ENCODE results near the gene ERBB2. TPM values are rescaled to one million over a fixed set of nuclear protein-coding genes. Genes with fewer than 3 reads are reported as not detected.

The ERBB2 gene
- total and polyA plus RNA-seq, 9 of the 15 experiments (the other 6 are each of a cell fraction or from before 2014, with no cell fraction given) = 0.74 to 5.6 (median 3.3) TPM

DNA sequence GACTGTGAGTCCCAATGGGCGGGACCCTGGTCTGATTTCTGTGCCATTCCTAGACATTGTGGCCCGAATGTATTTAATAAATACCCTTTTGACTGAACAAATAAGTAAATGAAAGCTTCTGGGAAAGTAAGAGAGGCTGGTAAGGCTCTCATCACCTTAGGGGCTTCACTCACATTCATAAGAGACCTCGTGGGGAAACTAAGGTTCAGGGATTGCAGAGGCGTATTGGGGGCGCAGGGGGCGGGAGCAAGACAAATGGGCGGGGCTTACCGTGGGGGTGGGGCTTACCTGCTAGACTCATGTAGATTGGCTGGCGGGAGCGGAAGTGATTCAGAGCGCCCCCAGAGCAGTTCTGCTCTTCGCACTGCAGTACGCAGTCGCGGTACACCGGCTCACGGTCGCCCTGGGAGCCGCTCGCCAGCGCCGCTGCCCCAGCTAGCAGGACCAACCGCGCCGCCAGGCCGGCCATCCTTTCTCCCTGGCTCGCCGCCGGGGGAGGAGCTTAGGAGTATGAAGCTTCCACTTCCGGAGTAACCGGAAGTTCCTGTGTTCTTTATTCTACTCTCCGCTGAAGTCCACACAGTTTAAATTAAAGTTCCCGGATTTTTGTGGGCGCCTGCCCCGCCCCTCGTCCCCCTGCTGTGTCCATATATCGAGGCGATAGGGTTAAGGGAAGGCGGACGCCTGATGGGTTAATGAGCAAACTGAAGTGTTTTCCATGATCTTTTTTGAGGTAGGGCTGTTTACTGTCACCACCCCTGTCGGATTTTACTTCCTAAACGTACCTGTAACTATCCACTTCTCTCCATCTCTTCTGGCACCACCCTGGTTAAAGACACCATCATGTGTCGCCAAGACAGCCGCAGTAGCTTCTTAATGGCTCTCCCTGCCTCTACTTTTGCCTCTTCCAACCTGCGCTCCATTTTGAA is 12.1 kb upstream of the ERBB2 start, which contains the start of gene PGAP3 (continued):
- TF ChIP-seq, protein P1, sequence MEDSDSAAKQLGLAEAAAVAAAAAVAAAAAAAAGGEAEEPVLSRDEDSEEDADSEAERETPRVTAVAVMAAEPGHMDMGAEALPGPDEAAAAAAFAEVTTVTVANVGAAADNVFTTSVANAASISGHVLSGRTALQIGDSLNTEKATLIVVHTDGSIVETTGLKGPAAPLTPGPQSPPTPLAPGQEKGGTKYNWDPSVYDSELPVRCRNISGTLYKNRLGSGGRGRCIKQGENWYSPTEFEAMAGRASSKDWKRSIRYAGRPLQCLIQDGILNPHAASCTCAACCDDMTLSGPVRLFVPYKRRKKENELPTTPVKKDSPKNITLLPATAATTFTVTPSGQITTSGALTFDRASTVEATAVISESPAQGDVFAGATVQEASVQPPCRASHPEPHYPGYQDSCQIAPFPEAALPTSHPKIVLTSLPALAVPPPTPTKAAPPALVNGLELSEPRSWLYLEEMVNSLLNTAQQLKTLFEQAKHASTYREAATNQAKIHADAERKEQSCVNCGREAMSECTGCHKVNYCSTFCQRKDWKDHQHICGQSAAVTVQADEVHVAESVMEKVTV (CRISPR knock-in tag; IDR thresholded peaks at IDR 0.05) = no peak
- TF ChIP-seq BCOR (IDR thresholded peaks at IDR 0.05) = no peak
- TF ChIP-seq ILK (tag; IDR thresholded peaks at IDR 0.05; ENCODE audit: borderline replicate concordance, low read depth) = no peak
- no peak for TF ChIP-seq ZNF124 (CRISPR knock-in tag; IDR thresholded peaks at IDR 0.05)
- peak; percentile 76 for TF ChIP-seq SPI1 (IDR thresholded peaks at IDR 0.05; ENCODE audit: borderline replicate concordance, low read depth, low read length)
- peak; percentile 68 for TF ChIP-seq ATF7 (IDR thresholded peaks at IDR 0.05)
- no peak for TF ChIP-seq SAFB (IDR thresholded peaks at IDR 0.05; ENCODE audit: borderline replicate concordance, low read depth, low read length)
- TF ChIP-seq GTF2E2 (tag; IDR thresholded peaks at IDR 0.05) = no peak
- TF ChIP-seq MTA1 (IDR thresholded peaks at IDR 0.05; ENCODE audit: borderline replicate concordance) = no peak
- no peak for TF ChIP-seq ZFPM2 (CRISPR knock-in tag; IDR thresholded peaks at IDR 0.05)
- no peak for TF ChIP-seq SRSF7 (optimal IDR thresholded peaks at IDR 0.05; ENCODE audit: low read depth, low read length)
- TF ChIP-seq, protein P2, sequence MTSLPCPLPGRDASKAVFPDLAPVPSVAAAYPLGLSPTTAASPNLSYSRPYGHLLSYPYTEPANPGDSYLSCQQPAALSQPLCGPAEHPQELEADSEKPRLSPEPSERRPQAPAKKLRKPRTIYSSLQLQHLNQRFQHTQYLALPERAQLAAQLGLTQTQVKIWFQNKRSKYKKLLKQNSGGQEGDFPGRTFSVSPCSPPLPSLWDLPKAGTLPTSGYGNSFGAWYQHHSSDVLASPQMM (CRISPR knock-in tag; IDR thresholded peaks at IDR 0.05) = no peak
- TF ChIP-seq ZNF140 (CRISPR knock-in tag; IDR thresholded peaks at IDR 0.05) = no peak
- TF ChIP-seq ZFP1 (CRISPR knock-in tag; IDR thresholded peaks at IDR 0.05) = no peak
- peak; percentile 56; the same call in 1 of the 2 replicates for TF ChIP-seq MYC (IDR thresholded peaks at IDR 0.05; ENCODE audit: low read depth, low read length)
- no peak for TF ChIP-seq MYC (CRISPR knock-in tag; IDR thresholded peaks at IDR 0.05; ENCODE audit: borderline replicate concordance, low read depth)
- TF ChIP-seq, protein P3, sequence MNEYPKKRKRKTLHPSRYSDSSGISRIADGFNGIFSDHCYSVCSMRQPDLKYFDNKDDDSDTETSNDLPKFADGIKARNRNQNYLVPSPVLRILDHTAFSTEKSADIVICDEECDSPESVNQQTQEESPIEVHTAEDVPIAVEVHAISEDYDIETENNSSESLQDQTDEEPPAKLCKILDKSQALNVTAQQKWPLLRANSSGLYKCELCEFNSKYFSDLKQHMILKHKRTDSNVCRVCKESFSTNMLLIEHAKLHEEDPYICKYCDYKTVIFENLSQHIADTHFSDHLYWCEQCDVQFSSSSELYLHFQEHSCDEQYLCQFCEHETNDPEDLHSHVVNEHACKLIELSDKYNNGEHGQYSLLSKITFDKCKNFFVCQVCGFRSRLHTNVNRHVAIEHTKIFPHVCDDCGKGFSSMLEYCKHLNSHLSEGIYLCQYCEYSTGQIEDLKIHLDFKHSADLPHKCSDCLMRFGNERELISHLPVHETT (CRISPR knock-in tag; conservative IDR thresholded peaks at IDR 0.05 in 1 of 2, IDR thresholded peaks at IDR 0.05 in 1 of 2) = peak in 1 of 2 experiments; percentile 98; a peak in 2 of 4 replicates
- peak; percentile 69 for TF ChIP-seq HMGN3 (IDR thresholded peaks at IDR 0.05; ENCODE audit: borderline replicate concordance, extremely low read depth, insufficient read length, low read depth, low read length)
- TF ChIP-seq PTTG1 (tag; IDR thresholded peaks at IDR 0.05; ENCODE audit: low read depth) = no peak
- peak; percentile 78 for TF ChIP-seq HCFC1 (IDR thresholded peaks at IDR 0.05; ENCODE audit: low read depth, low read length)
- TF ChIP-seq ZNF174 (CRISPR knock-in tag; IDR thresholded peaks at IDR 0.05) = no peak
- TF ChIP-seq, protein P4, sequence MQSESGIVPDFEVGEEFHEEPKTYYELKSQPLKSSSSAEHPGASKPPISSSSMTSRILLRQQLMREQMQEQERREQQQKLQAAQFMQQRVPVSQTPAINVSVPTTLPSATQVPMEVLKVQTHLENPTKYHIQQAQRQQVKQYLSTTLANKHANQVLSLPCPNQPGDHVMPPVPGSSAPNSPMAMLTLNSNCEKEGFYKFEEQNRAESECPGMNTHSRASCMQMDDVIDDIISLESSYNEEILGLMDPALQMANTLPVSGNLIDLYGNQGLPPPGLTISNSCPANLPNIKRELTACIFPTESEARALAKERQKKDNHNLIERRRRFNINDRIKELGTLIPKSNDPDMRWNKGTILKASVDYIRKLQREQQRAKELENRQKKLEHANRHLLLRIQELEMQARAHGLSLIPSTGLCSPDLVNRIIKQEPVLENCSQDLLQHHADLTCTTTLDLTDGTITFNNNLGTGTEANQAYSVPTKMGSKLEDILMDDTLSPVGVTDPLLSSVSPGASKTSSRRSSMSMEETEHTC (IDR thresholded peaks at IDR 0.05) = no peak; the same call in 1 of the 2 replicates
- no peak for TF ChIP-seq KDM1A (IDR thresholded peaks at IDR 0.05)
- TF ChIP-seq TAF7 (tag; IDR thresholded peaks at IDR 0.05) = no peak
